ENCODE data around the gene UBE4B. TPM values are rescaled to one million over a fixed set of nuclear protein-coding genes. Genes with fewer than 3 reads are reported as not detected.

Gene UBE4B
- total and polyA plus RNA-seq, 2 of the 13 experiments (the other 11 are each of a cell fraction or from before 2014, with no cell fraction given): 15.2 to 24.8 TPM

DNA sequence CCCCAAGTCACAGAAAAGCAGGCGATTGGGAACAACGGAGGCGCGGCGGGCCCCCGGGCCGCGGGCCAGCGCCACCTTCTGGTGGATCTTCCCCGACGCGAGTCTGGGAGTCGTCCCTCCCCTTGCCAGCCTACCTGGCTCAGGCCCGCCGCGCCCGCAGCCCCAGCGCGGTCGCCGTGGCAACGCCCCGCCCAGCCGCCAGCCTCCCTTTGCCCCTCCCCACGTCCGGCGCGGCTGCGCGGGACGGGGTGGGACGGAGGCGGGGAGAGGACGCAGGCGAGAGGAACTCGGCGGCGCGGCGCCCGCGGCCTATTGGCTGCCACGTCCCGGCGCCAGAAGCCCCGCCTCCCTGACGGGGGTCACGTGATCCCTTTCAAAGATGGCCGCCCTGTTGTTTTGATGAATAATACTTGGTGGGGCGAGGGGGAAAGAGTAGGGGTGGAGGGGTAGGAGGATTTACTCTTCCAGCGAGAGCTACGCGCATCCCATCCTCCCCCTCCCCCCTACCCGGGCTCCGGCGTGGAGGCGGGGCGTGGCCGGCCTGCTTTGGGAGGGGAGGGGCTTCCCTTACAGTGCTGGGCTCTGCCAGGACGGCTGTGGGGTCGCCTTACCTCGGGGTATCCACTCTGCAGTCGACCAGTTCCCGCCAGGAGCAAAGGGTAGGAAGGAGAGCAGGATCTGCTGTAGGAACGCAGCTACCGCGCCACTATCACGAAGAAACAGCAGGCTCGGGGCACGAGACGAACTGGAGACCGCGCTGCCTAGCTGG lies at the start of gene UBE4B (continued):
- TF ChIP-seq SNAPC4 (CRISPR knock-in tag; IDR thresholded peaks at IDR 0.05) (no peak), ZMYM3 (CRISPR knock-in tag; IDR thresholded peaks at IDR 0.05) (no peak), ZNF615 (CRISPR knock-in tag; IDR thresholded peaks at IDR 0.05; ENCODE audit: borderline replicate concordance) (no peak), ZNF317 (CRISPR knock-in tag; IDR thresholded peaks at IDR 0.05) (no peak), ZBTB44 (CRISPR knock-in tag; IDR thresholded peaks at IDR 0.05) (no peak), HOXD1 (CRISPR knock-in tag; IDR thresholded peaks at IDR 0.05) (no peak), GFI1 (CRISPR knock-in tag; IDR thresholded peaks at IDR 0.05; ENCODE audit: borderline replicate concordance) (no peak), ONECUT2 (CRISPR knock-in tag; IDR thresholded peaks at IDR 0.05) (no peak), NCOA1 (CRISPR knock-in tag; IDR thresholded peaks at IDR 0.05) (no peak), ATAD3A (CRISPR knock-in tag; IDR thresholded peaks at IDR 0.05) (no peak), NFIB (CRISPR knock-in tag; IDR thresholded peaks at IDR 0.05; ENCODE audit: borderline replicate concordance) (no peak), TP53 (CRISPR knock-in tag; conservative IDR thresholded peaks at IDR 0.05) (no peak), ARNTL (CRISPR knock-in tag; IDR thresholded peaks at IDR 0.05) (0 out of 2 replicates have a peak, but pooled peaks have one; percentile 45), ZNF180 (CRISPR knock-in tag; IDR thresholded peaks at IDR 0.05; ENCODE audit: borderline replicate concordance, low read depth) (no peak), PHF21A (CRISPR knock-in tag; IDR thresholded peaks at IDR 0.05) (peak; percentile 60), AFF4 (CRISPR knock-in tag; IDR thresholded peaks at IDR 0.05) (no peak)
- TF ChIP-seq, protein P1, sequence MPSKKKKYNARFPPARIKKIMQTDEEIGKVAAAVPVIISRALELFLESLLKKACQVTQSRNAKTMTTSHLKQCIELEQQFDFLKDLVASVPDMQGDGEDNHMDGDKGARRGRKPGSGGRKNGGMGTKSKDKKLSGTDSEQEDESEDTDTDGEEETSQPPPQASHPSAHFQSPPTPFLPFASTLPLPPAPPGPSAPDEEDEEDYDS (CRISPR knock-in tag; IDR thresholded peaks at IDR 0.05): peak; percentile 55; the same call in 1 of the 2 replicates
- TF ChIP-seq, protein P2, sequence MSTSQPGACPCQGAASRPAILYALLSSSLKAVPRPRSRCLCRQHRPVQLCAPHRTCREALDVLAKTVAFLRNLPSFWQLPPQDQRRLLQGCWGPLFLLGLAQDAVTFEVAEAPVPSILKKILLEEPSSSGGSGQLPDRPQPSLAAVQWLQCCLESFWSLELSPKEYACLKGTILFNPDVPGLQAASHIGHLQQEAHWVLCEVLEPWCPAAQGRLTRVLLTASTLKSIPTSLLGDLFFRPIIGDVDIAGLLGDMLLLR (CRISPR knock-in tag; IDR thresholded peaks at IDR 0.05): no peak

All from HepG2 (cell line).